H1 (cell line): ENCODE results near the gene BBS2. TPM values are rescaled to one million over a fixed set of nuclear protein-coding genes. Genes with fewer than 3 reads are reported as not detected.

Source experiments
- CTCF ChIA-PET: fragments of 300-600 bp; sonication (Branson Sonifier 250); formaldehyde crosslinking; loops from one replicate; lab custom pipeline; 2021; ENCODE audit not compliant: partially characterized antibody; lab: Charles Lee
- POLR2A ChIA-PET: fragments of 300-600 bp; sonication (Branson Sonifier 250); formaldehyde crosslinking; loops from one replicate; lab custom pipeline; 2021; ENCODE audit warnings: inconsistent platforms; ENCODE audit not compliant: partially characterized antibody; lab: Charles Lee
- DNase-seq, 2 experiments: peaks; one replicate each; pipeline versions ENCODE4 v3.0.0 to v3.0.0-alpha.2; 2010 to 2022; ENCODE audit warnings: low spot score in 2 of 2, low read depth in 1 of 2, mixed read lengths in 1 of 2
- FAIRE-seq: peaks from 2 replicates; lab custom pipeline; 2011; peaks lifted over from hg19 to GRCh38; lab: Jason Lieb, UNC
- H2AFZ ChIP-seq: 2 replicates; pipeline ENCODE4 v1.8.1; 2012; ENCODE audit warnings: low read length, inconsistent platforms
- H2AK5ac ChIP-seq: 2 replicates; pipeline ENCODE4 v1.6.1; 2013; ENCODE audit warnings: low read depth, low read length
- H2BK120ac ChIP-seq: replicated peaks from 2 replicates; pipeline ENCODE3; 2013; ENCODE audit warnings: low read depth, low read length, inconsistent platforms
- H2BK12ac ChIP-seq: 2 replicates; pipeline ENCODE4 v1.6.1; 2013; ENCODE audit warnings: low read depth, low read length
- H2BK15ac ChIP-seq: 2 replicates; pipeline ENCODE4 v1.6.1; 2013; ENCODE audit warnings: low read length
- H2BK20ac ChIP-seq: 2 replicates; pipeline ENCODE4 v1.6.1; 2013; ENCODE audit warnings: low read length
- H2BK5ac ChIP-seq: 2 replicates; pipeline ENCODE4 v1.6.1; 2013; ENCODE audit warnings: low read depth, low read length
- H3K14ac ChIP-seq: 2 replicates; pipeline ENCODE4 v1.6.1; 2013; ENCODE audit warnings: inconsistent platforms; ENCODE audit not compliant: insufficient read length
- H3K18ac ChIP-seq: 2 replicates; pipeline ENCODE4 v1.6.1; 2013; ENCODE audit warnings: low read length; ENCODE audit errors: extremely low read depth
- H3K23ac ChIP-seq: 2 replicates; pipeline ENCODE4 v1.6.1; 2013; ENCODE audit warnings: inconsistent platforms; ENCODE audit not compliant: insufficient read length
- H3K23me2 ChIP-seq: 2 replicates; pipeline ENCODE4 v1.6.1; 2013; ENCODE audit warnings: low read depth, low read length
- H3K27ac ChIP-seq: 2 replicates; pipeline ENCODE4 v1.6.1; 2011; ENCODE audit warnings: low read depth, low read length, inconsistent platforms
- H3K27me3 ChIP-seq, 4 experiments: replicated peaks in 1 of 4; 1 replicate in 1 of 4; 2 replicates in 3 of 4; pipeline versions ENCODE4 v1.6.1 to v1.8.1; 2011 to 2013; ENCODE audit warnings: low read length in 3 of 4, mild to moderate bottlenecking in 3 of 4, inconsistent platforms in 2 of 4, mixed read lengths in 2 of 4, moderate library complexity in 1 of 4; ENCODE audit not compliant: control insufficient read depth in 3 of 4, insufficient read depth in 3 of 4; ENCODE audit errors: extremely low read depth in 1 of 4
- H3K36me3 ChIP-seq, 4 experiments: 2 replicates each; pipeline versions ENCODE4 v1.6.1 to v1.8.1; 2011 to 2013; ENCODE audit warnings: mild to moderate bottlenecking in 4 of 4, low read length in 3 of 4, moderate library complexity in 2 of 4, control low read depth in 1 of 4, inconsistent platforms in 1 of 4; ENCODE audit not compliant: insufficient read depth in 4 of 4, control insufficient read depth in 2 of 4
- H3K4ac ChIP-seq: replicated peaks from 2 replicates; pipeline ENCODE3; 2013; ENCODE audit warnings: low read length, low read depth, mixed read lengths, inconsistent platforms; ENCODE audit not compliant: insufficient read length
- H3K4me1 ChIP-seq, 4 experiments: replicated peaks in 1 of 4; 1 replicate in 1 of 4; 2 replicates in 3 of 4; pipeline versions ENCODE4 v1.6.1 to v1.8.1; 2011 to 2013; ENCODE audit warnings: low read length in 3 of 4, inconsistent platforms in 2 of 4, mixed read lengths in 1 of 4; ENCODE audit not compliant: insufficient read depth in 4 of 4, control insufficient read depth in 3 of 4
- H3K4me2 ChIP-seq, 2 experiments: 2 replicates each; pipeline versions ENCODE4 v1.6.1 to v1.8.1; 2011 to 2013; ENCODE audit warnings: low read depth in 2 of 2, low read length in 2 of 2, control low read depth in 1 of 2, inconsistent platforms in 1 of 2, mild to moderate bottlenecking in 1 of 2; ENCODE audit not compliant: insufficient read depth in 1 of 2
- H3K4me3 ChIP-seq, 4 experiments: fragments of 200-600, 300-600 bp in 1 of 4; sonication (generic), shearing (Covaris generic), sonication (Bioruptor Twin) in 1 of 4; 2 replicates each; pipeline versions ENCODE4 v1.5.1 to v1.8.1; 2011 to 2016; ENCODE audit warnings: low read length in 4 of 4, low read depth in 3 of 4, control low read depth in 2 of 4, inconsistent platforms in 2 of 4, mild to moderate bottlenecking in 2 of 4, mixed read lengths in 1 of 4, moderate library complexity in 1 of 4; ENCODE audit not compliant: insufficient read depth in 2 of 4; ENCODE audit errors: extremely low read depth in 1 of 4
- H3K56ac ChIP-seq: replicated peaks from 2 replicates; pipeline ENCODE3; 2013; ENCODE audit warnings: low read depth, mild to moderate bottlenecking, mixed read lengths, low read length, inconsistent platforms; ENCODE audit not compliant: insufficient read length
- H3K79me1 ChIP-seq: 2 replicates; pipeline ENCODE4 v1.6.1; 2013; ENCODE audit warnings: low read depth, low read length, control low read depth
- H3K79me2 ChIP-seq, 2 experiments: 2 replicates each; pipeline versions ENCODE4 v1.6.1 to v1.8.1; 2012 to 2013; ENCODE audit warnings: low read length in 2 of 2, mild to moderate bottlenecking in 2 of 2, inconsistent platforms in 1 of 2; ENCODE audit not compliant: insufficient read depth in 2 of 2, control insufficient read depth in 1 of 2
- H3K9ac ChIP-seq, 4 experiments: replicated peaks in 1 of 4; 1 replicate in 1 of 4; 2 replicates in 3 of 4; pipeline versions ENCODE4 v1.6.1 to v1.8.1; 2011 to 2013; ENCODE audit warnings: low read depth in 3 of 4, low read length in 3 of 4, control low read depth in 2 of 4, mild to moderate bottlenecking in 2 of 4, moderate library complexity in 2 of 4, inconsistent platforms in 1 of 4; ENCODE audit errors: extremely low read depth in 1 of 4
- H3K9me3 ChIP-seq, 2 experiments: 2 replicates each; pipeline versions ENCODE4 v1.6.1 to v1.8.1; 2012 to 2013; ENCODE audit warnings: mild to moderate bottlenecking in 2 of 2, moderate library complexity in 2 of 2, control low read depth in 1 of 2, inconsistent platforms in 1 of 2, low read depth in 1 of 2, low read length in 1 of 2, mixed read lengths in 1 of 2; ENCODE audit not compliant: insufficient read depth in 2 of 2
- H4K20me1 ChIP-seq, 2 experiments: replicated peaks in 1 of 2; 2 replicates each; pipeline versions ENCODE3 to v1.8.1; 2011 to 2013; ENCODE audit warnings: inconsistent platforms in 2 of 2, low read length in 2 of 2, mild to moderate bottlenecking in 1 of 2; ENCODE audit not compliant: insufficient read depth in 2 of 2, control insufficient read depth in 1 of 2
- H4K5ac ChIP-seq: 2 replicates; pipeline ENCODE4 v1.6.1; 2013; ENCODE audit warnings: low read length, low read depth, mixed read lengths, inconsistent platforms; ENCODE audit not compliant: insufficient read length
- H4K8ac ChIP-seq: 2 replicates; pipeline ENCODE4 v1.8.0; 2013; ENCODE audit warnings: mild to moderate bottlenecking, moderate library complexity, low read length, inconsistent platforms; ENCODE audit not compliant: insufficient read depth; ENCODE audit errors: extremely low read depth
- H4K91ac ChIP-seq: replicated peaks from 2 replicates; pipeline ENCODE3; 2013; ENCODE audit warnings: low read length, mixed read lengths, inconsistent platforms; ENCODE audit not compliant: insufficient read length
- CBX5 ChIP-seq: fragments of 300-800, 300-1000 bp; sonication (generic); IDR thresholded peaks from 2 replicates; pipeline ENCODE4 v1.7.1; 2016; ENCODE audit warnings: antibody characterized with exemption, low read length, low read depth
- WGBS, 2 experiments: shearing (Covaris generic) in 1 of 2; methylation state at CpG; one replicate each; pipeline versions ENCODE4 v1.1.6 to v1.1.7; 2013 to 2015; ENCODE audit warnings: low lambda C conversion rate in 2 of 2, mixed read lengths in 2 of 2, inconsistent platforms in 1 of 2, low coverage in 1 of 2, missing lambda C conversion rate in 1 of 2; ENCODE audit not compliant: insufficient replicate concordance in 2 of 2, insufficient coverage in 1 of 2, insufficient read length in 1 of 2; ENCODE audit errors: extremely low coverage in 1 of 2, missing lambda C conversion rate in 1 of 2; 5-methylcytosine and 5-hydroxymethylcytosine counted together
- polyA plus RNA-seq, 7 experiments: library from polyadenylated mRNA; depleted of rRNA in 3 of 7; stranded (reverse) in 5 of 7; unstranded in 2 of 7; fragments of >200 nt in 5 of 7; fragments of 200-250 nt in 2 of 7; gene quantifications; 1 replicate in 5 of 7; 2 replicates in 1 of 7; 4 replicates in 1 of 7; pipeline versions ENCODE4 v1.2.1 to v1.2.3, GENCODE V29; 2011 to 2013; ENCODE audit warnings: missing spikeins in 2 of 7, mixed read lengths in 2 of 7
- total RNA-seq: library from RNA; stranded (reverse); fragmentation: NEBNext Ultra II Directional; extraction: Animal tissue kit (Norgen Biotek cat#: 25700); gene quantifications from 2 replicates; pipeline ENCODE4 v1.2.1, GENCODE V29; 2021

The BBS2 gene
- total and polyA plus RNA-seq, 2 of the 8 experiments (the other 6 are each of a cell fraction or from before 2014, with no cell fraction given) = 12.3 to 15.1 TPM

- Histone ChIP-seq H2BK20ac (no peak overlapping the region), H3K79me1 (no peaks in the 10 kb centered on the region), H3K4ac (no peak overlapping the region), H4K91ac (no peak overlapping the region), H3K4me1 (no peaks in the 10 kb centered on the region), H4K20me1 (no peaks in the 10 kb centered on the region), H2BK12ac (no peak overlapping the region), H2BK15ac (no peak overlapping the region), H2BK5ac (no peak overlapping the region)
- WGBS, 2 experiments = 63% methylated on average over 3 of the region's 3 CpGs; no CpG with 5 or more reads in 1 of the 2 experiments
- no peak for DNase-seq
- TF ChIP-seq CBX5 = no peak
- TF ChIP-seq, all 59 proteins: peak for 0
- H3K4me2 ChIP-seq = no peak overlapping the region
- H3K9ac ChIP-seq = no peak overlapping the region
- FAIRE-seq = no peak
- no peak overlapping the region for H3K4me3 ChIP-seq
- H3K27me3 ChIP-seq = no peaks in the 10 kb centered on the region
- H3K79me2 ChIP-seq = no peaks in the 10 kb centered on the region
- no peak overlapping the region for H3K56ac ChIP-seq
- H4K5ac ChIP-seq = no peak overlapping the region
- H3K27ac ChIP-seq = no peak overlapping the region
- no peak overlapping the region for H2AK5ac ChIP-seq
- H2AFZ ChIP-seq = no peak overlapping the region
- H3K23ac ChIP-seq = no peak overlapping the region
- H2BK120ac ChIP-seq = no peak overlapping the region
- no peaks in the 10 kb centered on the region; a peak in 2 of 8 replicates for H3K36me3 ChIP-seq
- no peak overlapping the region for H3K18ac ChIP-seq
- ChIA-PET POLR2A (no interaction called here), CTCF (interaction anchor here (0.8 to 2.1 kb wide), 11 partner anchors 9 to 375 kb away, joined by 3 to 7 read pairs (median 5); no protein-coding TSS in a partner anchor)
- H3K23me2 ChIP-seq = peaks cover 2% of the 10 kb centered on the region; the same call in 1 of the 2 replicates
- no peaks in the 10 kb centered on the region for H3K9me3 ChIP-seq
- H4K8ac ChIP-seq = no peak overlapping the region
- H3K14ac ChIP-seq = no peak overlapping the region
Observed at GRCh38 chr16:56514845-56515244, 5.0 kb downstream of the BBS2 start.
